ENCODE results near the gene CLDN9.

Gene CLDN9

DNA sequence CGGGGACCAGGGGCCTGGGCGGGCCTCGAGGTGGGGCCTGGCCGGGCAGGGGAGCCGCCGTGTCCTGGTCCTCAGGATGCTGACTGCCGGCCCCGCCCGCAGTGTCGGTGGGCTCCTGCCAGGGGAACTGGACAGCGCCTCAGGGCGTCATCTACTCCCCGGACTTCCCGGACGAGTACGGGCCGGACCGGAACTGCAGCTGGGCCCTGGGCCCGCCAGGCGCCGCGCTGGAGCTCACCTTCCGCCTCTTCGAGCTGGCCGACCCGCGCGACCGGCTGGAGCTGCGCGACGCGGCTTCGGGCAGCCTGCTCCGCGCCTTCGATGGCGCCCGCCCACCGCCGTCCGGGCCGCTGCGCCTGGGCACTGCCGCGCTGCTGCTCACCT, 45.9 kb upstream of the CLDN9 start:
- TF ChIP-seq SNAI2 (CRISPR knock-in tag; IDR thresholded peaks at IDR 0.05) (no peak), ZNF70 (CRISPR knock-in tag; IDR thresholded peaks at IDR 0.05) (no peak), CSRNP3 (CRISPR knock-in tag; IDR thresholded peaks at IDR 0.05) (no peak), TCF4 (CRISPR knock-in tag; IDR thresholded peaks at IDR 0.05; ENCODE audit: borderline replicate concordance) (no peak), BACH2 (CRISPR knock-in tag; IDR thresholded peaks at IDR 0.05; ENCODE audit: borderline replicate concordance) (no peak), ZNF565 (CRISPR knock-in tag; conservative IDR thresholded peaks at IDR 0.05; ENCODE audit: low read depth) (no peak), ARNTL (CRISPR knock-in tag; IDR thresholded peaks at IDR 0.05; ENCODE audit: borderline replicate concordance, low read depth) (no peak), PATZ1 (CRISPR knock-in tag; IDR thresholded peaks at IDR 0.05; ENCODE audit: borderline replicate concordance) (no peak), ZFP30 (CRISPR knock-in tag; IDR thresholded peaks at IDR 0.05) (no peak), POU6F1 (CRISPR knock-in tag; IDR thresholded peaks at IDR 0.05; ENCODE audit: borderline replicate concordance, low read depth) (no peak), PPARA (CRISPR knock-in tag; IDR thresholded peaks at IDR 0.05; ENCODE audit: borderline replicate concordance) (no peak), TOX (CRISPR knock-in tag; IDR thresholded peaks at IDR 0.05; ENCODE audit: borderline replicate concordance) (no peak), ESRRG (CRISPR knock-in tag; IDR thresholded peaks at IDR 0.05) (no peak), ZC3H10 (CRISPR knock-in tag; IDR thresholded peaks at IDR 0.05) (no peak), TSHZ2 (CRISPR knock-in tag; IDR thresholded peaks at IDR 0.05) (no peak), CSDC2 (CRISPR knock-in tag; IDR thresholded peaks at IDR 0.05) (no peak)
- TF ChIP-seq, protein P1, sequence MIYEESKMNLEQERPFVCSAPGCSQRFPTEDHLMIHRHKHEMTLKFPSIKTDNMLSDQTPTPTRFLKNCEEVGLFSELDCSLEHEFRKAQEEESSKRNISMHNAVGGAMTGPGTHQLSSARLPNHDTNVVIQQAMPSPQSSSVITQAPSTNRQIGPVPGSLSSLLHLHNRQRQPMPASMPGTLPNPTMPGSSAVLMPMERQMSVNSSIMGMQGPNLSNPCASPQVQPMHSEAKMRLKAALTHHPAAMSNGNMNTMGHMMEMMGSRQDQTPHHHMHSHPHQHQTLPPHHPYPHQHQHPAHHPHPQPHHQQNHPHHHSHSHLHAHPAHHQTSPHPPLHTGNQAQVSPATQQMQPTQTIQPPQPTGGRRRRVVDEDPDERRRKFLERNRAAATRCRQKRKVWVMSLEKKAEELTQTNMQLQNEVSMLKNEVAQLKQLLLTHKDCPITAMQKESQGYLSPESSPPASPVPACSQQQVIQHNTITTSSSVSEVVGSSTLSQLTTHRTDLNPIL (CRISPR knock-in tag; IDR thresholded peaks at IDR 0.05; ENCODE audit: low read depth), result no peak
- no peak for ATAC-seq

- TF ChIP-seq PPARA (CRISPR knock-in tag; IDR thresholded peaks at IDR 0.05; ENCODE audit: borderline replicate concordance) (no peak), ZNF8 (CRISPR knock-in tag; IDR thresholded peaks at IDR 0.05) (no peak), TSHZ2 (CRISPR knock-in tag; IDR thresholded peaks at IDR 0.05) (no peak), GLIS3 (CRISPR knock-in tag; IDR thresholded peaks at IDR 0.05) (no peak), SNAI2 (CRISPR knock-in tag; IDR thresholded peaks at IDR 0.05) (no peak)
- ATAC-seq, result no peak
Measured at GRCh38 chr16:2967211-2967631, 45.5 kb upstream of the CLDN9 start.

Data from SK-N-SH treated with all-trans-retinoic acid at 6 μM for 48 hours (cell line).